GM21381 (cell line): ENCODE data around the gene PNO1.
"Not testable (repeated sequence)": the region's sequence is repeated elsewhere in the genome, so short reads cannot be mapped to it uniquely, and the experiment has no call there.

Experiments used
- ATAC-seq: cut with Tn5 transposase; IDR thresholded peaks from one replicate; pipeline ENCODE4 v1.9.1; 2021; ENCODE audit warnings: mild to moderate bottlenecking, moderate library complexity; ENCODE audit not compliant: unreplicated experiment

Gene PNO1

GRCh38 chr2:68156419-68156818 is 1.3 kb upstream of the PNO1 start:
- no peak for ATAC-seq

GRCh38 chr2:68157002-68157401 is 686 bp upstream of the PNO1 start:
- peak; percentile 28 for ATAC-seq

- ATAC-seq, result no peak
Measured at GRCh38 chr2:68158134-68158447, 403 bp downstream of the PNO1 start.

- no peak for ATAC-seq
Measured at GRCh38 chr2:68163641-68164040, 6.0 kb downstream of the PNO1 start.

GRCh38 chr2:68167186-68167585 is 9.5 kb downstream of the PNO1 start:
- ATAC-seq, result no peak

GRCh38 chr2:68169308-68169707 is 11.6 kb downstream of the PNO1 start:
- ATAC-seq, result no peak

GRCh38 chr2:68171146-68171545 is 13.5 kb downstream of the PNO1 start:
- no peak for ATAC-seq

GRCh38 chr2:68171684-68172083 is 14.0 kb downstream of the PNO1 start:
- no peak for ATAC-seq

- no peak for ATAC-seq
Measured at GRCh38 chr2:68172521-68172920, 14.8 kb downstream of the PNO1 start.

GRCh38 chr2:68172990-68173700 is 15.5 kb downstream of the PNO1 start:
- no peak for ATAC-seq

GRCh38 chr2:68175210-68175609 is 17.5 kb downstream of the PNO1 start:
- ATAC-seq, result not testable (repeated sequence)

GRCh38 chr2:68176657-68177056 is 19.0 kb downstream of the PNO1 start:
- ATAC-seq, result no peak

GRCh38 chr2:68177541-68177940 is 19.9 kb downstream of the PNO1 start:
- no peak for ATAC-seq

- no peak for ATAC-seq
Measured at GRCh38 chr2:68178432-68178831, 20.7 kb downstream of the PNO1 start.

- no peak for ATAC-seq
Measured at GRCh38 chr2:68178954-68179627, 21.4 kb downstream of the PNO1 start.

- no peak for ATAC-seq
Measured at GRCh38 chr2:68182902-68183301, 25.2 kb downstream of the PNO1 start.

GRCh38 chr2:68185541-68186164 is 28.0 kb downstream of the PNO1 start:
- ATAC-seq, result no peak

- no peak for ATAC-seq
Measured at GRCh38 chr2:68187329-68187728, 29.6 kb downstream of the PNO1 start.

- ATAC-seq, result peak; percentile 46
Measured at GRCh38 chr2:68188831-68189230, 31.1 kb downstream of the PNO1 start.

GRCh38 chr2:68189991-68190784 is 32.5 kb downstream of the PNO1 start:
- no peak for ATAC-seq

GRCh38 chr2:68190991-68191731 is 33.5 kb downstream of the PNO1 start:
- ATAC-seq, result no peak
